ENCODE results near the gene LAMA4. TPM values are rescaled to one million over a fixed set of nuclear protein-coding genes. Genes with fewer than 3 reads are reported as not detected.

Gene LAMA4
- total and polyA plus RNA-seq, 3 donors from 2014 or later, result 37.6 to 61.0 (median 49.2) TPM

- WGBS, 2 donors, result 78 to 89% methylated on average over 2 of the region's 2 CpGs
- TF ChIP-seq CTCF (IDR thresholded peaks at IDR 0.05) (no peak), POLR2A (IDR thresholded peaks at IDR 0.05) (no peak)
- intact Hi-C loops (cut with DNase I; ENCODE audit: low total_unique reads), result no loop called here
- Histone ChIP-seq H3K36me3 (ENCODE audit: low read depth, missing control alignments) (no peaks in the 10 kb centered on the region), H3K27me3 (no peaks in the 10 kb centered on the region), H3K4me1 (peaks cover 11% of the 10 kb centered on the region), H3K9me3 (no peaks in the 10 kb centered on the region), H3K27ac (no peak overlapping the region), H3K4me3 (no peak overlapping the region)
- DNase-seq, result no peak
Observed at GRCh38 chr6:112286010-112286409, 31.6 kb upstream of the LAMA4 start.

- no peak overlapping the region for H3K27ac ChIP-seq
- H3K27me3 ChIP-seq, result no peaks in the 10 kb centered on the region
- H3K4me1 ChIP-seq, result peaks cover 10% of the 10 kb centered on the region
- TF ChIP-seq CTCF (IDR thresholded peaks at IDR 0.05), result no peak
- TF ChIP-seq POLR2A (IDR thresholded peaks at IDR 0.05), result no peak
- H3K4me3 ChIP-seq, result no peak overlapping the region
- intact Hi-C loops (cut with DNase I; ENCODE audit: low total_unique reads), result no loop called here
- H3K9me3 ChIP-seq, result no peaks in the 10 kb centered on the region
- no peaks in the 10 kb centered on the region for H3K36me3 ChIP-seq (ENCODE audit: low read depth, missing control alignments)
- no peak for DNase-seq
Observed at GRCh38 chr6:112284603-112285002, 30.2 kb upstream of the LAMA4 start.

- no peak for DNase-seq
- 98% methylated on average over 4 of the region's 4 CpGs for WGBS, 2 donors
- intact Hi-C loops (cut with DNase I; ENCODE audit: low total_unique reads), result no loop called here
Observed at GRCh38 chr6:112283621-112284020, 29.3 kb upstream of the LAMA4 start.

GRCh38 chr6:112281821-112282615, 27.7 kb upstream of the LAMA4 start:
- 24 to 51% methylated on average over 4 of the region's 4 CpGs for WGBS, 2 donors
- no peaks in the 10 kb centered on the region for H3K27me3 ChIP-seq
- no peak overlapping the region for H3K4me3 ChIP-seq
- intact Hi-C loops (cut with DNase I; ENCODE audit: low total_unique reads), result no loop called here
- H3K36me3 ChIP-seq (ENCODE audit: low read depth, missing control alignments), result no peaks in the 10 kb centered on the region
- no peak for TF ChIP-seq POLR2A (IDR thresholded peaks at IDR 0.05)
- no peak for TF ChIP-seq CTCF (IDR thresholded peaks at IDR 0.05)
- peak overlapping the region in 1 of 2 donors; percentile 16 for H3K27ac ChIP-seq
- no peaks in the 10 kb centered on the region for H3K9me3 ChIP-seq
- peak; percentile 43 for DNase-seq
- no peaks in the 10 kb centered on the region for H3K4me1 ChIP-seq

More at GRCh38 chr6:112283621-112284020, 29.3 kb upstream of the LAMA4 start:
- Histone ChIP-seq H3K36me3 (ENCODE audit: low read depth, missing control alignments) (no peaks in the 10 kb centered on the region), H3K4me3 (no peak overlapping the region), H3K9me3 (no peaks in the 10 kb centered on the region), H3K27ac (no peak overlapping the region), H3K27me3 (no peaks in the 10 kb centered on the region), H3K4me1 (peaks cover 2% of the 10 kb centered on the region)
- TF ChIP-seq CTCF (IDR thresholded peaks at IDR 0.05) (no peak), POLR2A (IDR thresholded peaks at IDR 0.05) (no peak)

Measured in testis (tissue), 3 donors.